HepG2 (cell line): ENCODE measurements around the gene KIF15. TPM values are rescaled to one million over a fixed set of nuclear protein-coding genes. Genes with fewer than 3 reads are reported as not detected.

ENCODE experiments used
- ELF1 ChIP-seq: sonication (generic); formaldehyde crosslinking; IDR thresholded peaks from 2 replicates; pipeline ENCODE4 v1.4.0; 2020; ENCODE audit warnings: missing genetic modification reagents
- FOXK1 ChIP-seq: sonication (generic); formaldehyde crosslinking; IDR thresholded peaks from 2 replicates; pipeline ENCODE4 v1.4.0; 2020; ENCODE audit warnings: low read depth, missing genetic modification reagents, borderline replicate concordance
- GATAD2A ChIP-seq: IDR thresholded peaks from 2 replicates; pipeline ENCODE4 v1.6.1; 2016
- MED13 ChIP-seq: sonication (generic); formaldehyde crosslinking; IDR thresholded peaks from 2 replicates; pipeline ENCODE4 v1.5.0; 2020; ENCODE audit warnings: missing genetic modification reagents
- POLR2A ChIP-seq, 2 experiments: IDR thresholded peaks; 2 replicates each; pipeline ENCODE4 v1.6.1; 2011; ENCODE audit warnings: low read depth in 2 of 2, low read length in 2 of 2, mild to moderate bottlenecking in 1 of 2, moderate library complexity in 1 of 2; ENCODE audit not compliant: insufficient read depth in 1 of 2
- RBM39 ChIP-seq: fragments of 200-400 bp; formaldehyde crosslinking; IDR thresholded peaks from one replicate; pipeline ENCODE4 v1.6.1; 2018; ENCODE audit warnings: antibody characterized with exemption, mild to moderate bottlenecking, low read depth, low read length; ENCODE audit not compliant: poor library complexity, severe bottlenecking
- SIN3A ChIP-seq: IDR thresholded peaks from 2 replicates; pipeline ENCODE4 v1.6.1; 2011; ENCODE audit warnings: low read depth, mild to moderate bottlenecking, control low read depth, low read length, borderline replicate concordance
- ZNF282 ChIP-seq: fragments of 450-650 bp; IDR thresholded peaks from 2 replicates; pipeline ENCODE4 v1.6.1; 2018; ENCODE audit not compliant: partially characterized antibody
- ZNF335 ChIP-seq: sonication (generic); formaldehyde crosslinking; IDR thresholded peaks from 2 replicates; pipeline ENCODE4 v1.4.0; 2020; ENCODE audit warnings: missing genetic modification reagents
- ZNF407 ChIP-seq: sonication (generic); formaldehyde crosslinking; IDR thresholded peaks from one replicate; pipeline ENCODE4 v1.5.1; 2020; ENCODE audit warnings: mild to moderate bottlenecking, missing genetic modification reagents; ENCODE audit errors: not compliant biosample characterization
- ZNF629 ChIP-seq: sonication (generic); formaldehyde crosslinking; conservative IDR thresholded peaks from 2 replicates; pipeline ENCODE4 v1.5.0; 2020; ENCODE audit warnings: missing genetic modification reagents
- ZNF790 ChIP-seq: sonication (generic); formaldehyde crosslinking; IDR thresholded peaks from 2 replicates; pipeline ENCODE4 v1.8.0; 2022; ENCODE audit warnings: missing genetic modification reagents, mild to moderate bottlenecking, borderline replicate concordance
- polyA plus RNA-seq, 8 experiments: library from polyadenylated mRNA; depleted of rRNA in 3 of 8; stranded (reverse) in 7 of 8; unstranded in 1 of 8; fragments of >200 nt; fragmentation: Illumina TruSeq in 4 of 8; extraction: Trizol in 4 of 8; gene quantifications; 2 replicates each; pipeline versions ENCODE4 v1.2.1 to v1.2.3, GENCODE V29; 2011 to 2016; ENCODE audit warnings: low read depth in 4 of 8, missing spikeins in 1 of 8, mixed read lengths in 1 of 8; ENCODE audit not compliant: insufficient read depth in 1 of 8
- total RNA-seq, 5 experiments: library from RNA; depleted of rRNA; stranded (reverse); fragments of >200 nt; fragmentation: Illumina TruSeq; extraction: Trizol; gene quantifications; 2 replicates each; pipeline ENCODE4 v1.2.3, GENCODE V29; 2016; ENCODE audit warnings: low read depth in 1 of 5

KIF15 gene
- total and polyA plus RNA-seq, 2 of the 13 experiments (the other 11 are each of a cell fraction or from before 2014, with no cell fraction given), result 4.8 to 33.8 TPM

- TF ChIP-seq ZNF407 (CRISPR knock-in tag) (no peak), MED13 (CRISPR knock-in tag) (no peak), GATAD2A (CRISPR knock-in tag) (no peak), ELF1 (no peak), ZNF282 (no peak), ZNF629 (CRISPR knock-in tag) (no peak), POLR2A (IDR thresholded peaks at IDR 0.05; ENCODE audit: insufficient read depth in 1 of 2, low read depth in 2 of 2, low read length in 2 of 2) (no peak), FOXK1 (CRISPR knock-in tag) (no peak), ZNF335 (CRISPR knock-in tag) (no peak), SIN3A (no peak), RBM39 (no peak), ZNF790 (CRISPR knock-in tag) (no peak)
- TF ChIP-seq, all 625 proteins: peak for 0
These were observed 129.3 kb downstream of the KIF15 start (continued) for GRCh38 chr3:44890852-44891251.
